ENCODE results near the gene C12orf57.

The C12orf57 gene

GRCh38 chr12:6961278-6961694 lies 17.5 kb downstream of the C12orf57 start:
- TF ChIP-seq CTCF (IDR thresholded peaks at IDR 0.05; ENCODE audit: borderline replicate concordance, control extremely low read depth, extremely low read depth, insufficient read depth, missing control alignments), result no peak
- peak; percentile 65 for DNase-seq (ENCODE audit: low spot score)
- in situ Hi-C loops (cut with MboI; ENCODE audit: low sequenced_read_pairs, unreplicated experiment), result no loop called here

GRCh38 chr12:6961695-6962284 lies 18.0 kb downstream of the C12orf57 start:
- in situ Hi-C loops (cut with MboI; ENCODE audit: low sequenced_read_pairs, unreplicated experiment), result no loop called here
- DNase-seq (ENCODE audit: low spot score), result peak; percentile 72
- peak; percentile 12 for TF ChIP-seq CTCF (IDR thresholded peaks at IDR 0.05; ENCODE audit: borderline replicate concordance, control extremely low read depth, extremely low read depth, insufficient read depth, missing control alignments)

GRCh38 chr12:6962285-6963015 lies 18.6 kb downstream of the C12orf57 start:
- DNase-seq (ENCODE audit: low spot score), result no peak
- TF ChIP-seq CTCF (IDR thresholded peaks at IDR 0.05; ENCODE audit: borderline replicate concordance, control extremely low read depth, extremely low read depth, insufficient read depth, missing control alignments), result no peak
- in situ Hi-C loops (cut with MboI; ENCODE audit: low sequenced_read_pairs, unreplicated experiment), result no loop called here

GRCh38 chr12:6963016-6963731 lies 19.4 kb downstream of the C12orf57 start:
- TF ChIP-seq CTCF (IDR thresholded peaks at IDR 0.05; ENCODE audit: borderline replicate concordance, control extremely low read depth, extremely low read depth, insufficient read depth, missing control alignments), result no peak
- DNase-seq (ENCODE audit: low spot score), result peak; percentile 28
- in situ Hi-C loops (cut with MboI; ENCODE audit: low sequenced_read_pairs, unreplicated experiment), result no loop called here

GRCh38 chr12:6963791-6964413 lies 20.1 kb downstream of the C12orf57 start:
- no peak for TF ChIP-seq CTCF (IDR thresholded peaks at IDR 0.05; ENCODE audit: borderline replicate concordance, control extremely low read depth, extremely low read depth, insufficient read depth, missing control alignments)
- in situ Hi-C loops (cut with MboI; ENCODE audit: low sequenced_read_pairs, unreplicated experiment), result no loop called here
- no peak for DNase-seq (ENCODE audit: low spot score)

- in situ Hi-C loops (cut with MboI; ENCODE audit: low sequenced_read_pairs, unreplicated experiment), result no loop called here
These were observed 20.8 kb downstream of the C12orf57 start for GRCh38 chr12:6964605-6965025.

More at GRCh38 chr12:6964605-6965025, 20.8 kb downstream of the C12orf57 start:
- no peak for DNase-seq (ENCODE audit: low spot score)
- TF ChIP-seq CTCF (IDR thresholded peaks at IDR 0.05; ENCODE audit: borderline replicate concordance, control extremely low read depth, extremely low read depth, insufficient read depth, missing control alignments), result no peak
